ENCODE results near the gene LRRC57. TPM values are rescaled to one million over a fixed set of nuclear protein-coding genes. Genes with fewer than 3 reads are reported as not detected.

LRRC57 gene
- total RNA-seq, 1 donor from 2014 or later = 21.4 TPM

DNA sequence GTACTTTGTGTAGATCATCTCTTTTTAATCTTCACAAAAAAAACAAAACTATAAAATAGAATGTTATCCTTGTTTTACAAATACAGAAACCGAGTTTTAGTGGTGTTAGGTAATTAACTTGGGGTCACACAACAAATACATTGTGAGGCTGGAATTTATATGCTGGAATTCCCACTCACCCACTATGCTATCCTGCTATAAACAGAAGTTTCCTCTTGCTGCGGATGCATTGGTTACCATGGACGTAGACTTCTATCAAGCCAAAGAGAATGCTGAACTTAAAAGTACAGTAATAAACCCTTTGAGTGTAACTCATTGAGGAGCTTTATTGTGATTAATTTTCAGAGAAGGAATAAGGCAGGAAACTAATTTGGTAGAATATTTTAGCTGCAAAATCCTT lies 44.0 kb downstream of the LRRC57 start:
- Mint-ChIP-seq H3K27me3 (no peaks in the 10 kb centered on the region), H3K9me3 (no peaks in the 10 kb centered on the region), H3K4me1 (peaks cover 77% of the 10 kb centered on the region), H3K4me3 (no peak overlapping the region), H3K27ac (peak overlapping the region; percentile 81), H3K36me3 (ENCODE audit: low read depth) (peaks cover 23% of the 10 kb centered on the region)
- DNase-seq (no peak), ATAC-seq (ENCODE audit: low read depth) (peak; percentile 6)
- TF ChIP-seq, protein P1, sequence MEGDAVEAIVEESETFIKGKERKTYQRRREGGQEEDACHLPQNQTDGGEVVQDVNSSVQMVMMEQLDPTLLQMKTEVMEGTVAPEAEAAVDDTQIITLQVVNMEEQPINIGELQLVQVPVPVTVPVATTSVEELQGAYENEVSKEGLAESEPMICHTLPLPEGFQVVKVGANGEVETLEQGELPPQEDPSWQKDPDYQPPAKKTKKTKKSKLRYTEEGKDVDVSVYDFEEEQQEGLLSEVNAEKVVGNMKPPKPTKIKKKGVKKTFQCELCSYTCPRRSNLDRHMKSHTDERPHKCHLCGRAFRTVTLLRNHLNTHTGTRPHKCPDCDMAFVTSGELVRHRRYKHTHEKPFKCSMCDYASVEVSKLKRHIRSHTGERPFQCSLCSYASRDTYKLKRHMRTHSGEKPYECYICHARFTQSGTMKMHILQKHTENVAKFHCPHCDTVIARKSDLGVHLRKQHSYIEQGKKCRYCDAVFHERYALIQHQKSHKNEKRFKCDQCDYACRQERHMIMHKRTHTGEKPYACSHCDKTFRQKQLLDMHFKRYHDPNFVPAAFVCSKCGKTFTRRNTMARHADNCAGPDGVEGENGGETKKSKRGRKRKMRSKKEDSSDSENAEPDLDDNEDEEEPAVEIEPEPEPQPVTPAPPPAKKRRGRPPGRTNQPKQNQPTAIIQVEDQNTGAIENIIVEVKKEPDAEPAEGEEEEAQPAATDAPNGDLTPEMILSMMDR (IDR thresholded peaks at IDR 0.05) = no peak
- ChIA-PET CTCF (interaction anchor here (0.7 to 1.0 kb wide), 2 partner anchors 14 to 50 kb away, joined by 4 read pairs; partner anchors contain the start of gene ZNF106), POLR2A (interaction anchor here (0.8 to 3.8 kb wide), 6 partner anchors 10 to 231 kb away, joined by 3 to 50 read pairs (median 6); partner anchors contain the start of genes SNAP23, STARD9, TMEM87A and ZNF106)
- intact Hi-C loops (cut with micrococcal nuclease) = loop anchor here (1.0 kb wide), 1 partner anchor 9 kb away; the partner anchor contains the start of gene SNAP23

DNA sequence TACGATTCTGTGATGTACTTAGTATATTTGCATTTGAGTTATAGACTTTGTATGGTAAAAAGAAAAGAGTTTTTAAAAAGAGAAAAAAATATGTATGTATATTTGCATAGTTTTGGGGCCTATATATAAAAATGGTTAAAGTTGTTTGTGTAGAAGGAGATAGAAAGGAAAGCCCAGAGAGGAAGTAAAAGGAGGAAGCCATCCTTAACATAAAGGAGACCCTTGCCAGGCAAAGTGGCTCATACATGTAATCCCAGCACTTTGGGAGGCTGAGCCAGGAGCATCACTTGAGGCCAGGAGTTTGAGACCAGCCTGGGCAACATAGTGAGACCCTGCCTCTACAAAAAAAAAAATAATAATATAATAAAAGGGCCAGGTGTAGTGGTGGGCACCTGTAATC lies 44.8 kb downstream of the LRRC57 start:
- CTCF ChIA-PET = interaction anchor here (0.7 kb wide), 1 partner anchor 325 kb away, joined by 4 read pairs; no protein-coding TSS in a partner anchor
- H3K36me3 Mint-ChIP-seq (ENCODE audit: low read depth) = peaks cover 26% of the 10 kb centered on the region
- intact Hi-C loops (cut with micrococcal nuclease) = loop anchor here (1.0 kb wide), 2 partner anchors 9 to 13 kb away; partner anchors contain the start of genes SNAP23 and ZNF106
- POLR2A ChIA-PET = interaction anchor here (1.2 to 3.8 kb wide), 4 partner anchors 9 to 45 kb away, joined by 3 to 50 read pairs (median 22); partner anchors contain the start of genes SNAP23 and ZNF106
- ATAC-seq (ENCODE audit: low read depth) = peak; percentile 11
- no peaks in the 10 kb centered on the region for H3K27me3 Mint-ChIP-seq
- DNase-seq = no peak
- H3K4me1 Mint-ChIP-seq = peaks cover 82% of the 10 kb centered on the region
- peak overlapping the region; percentile 50 for H3K4me3 Mint-ChIP-seq
- peak overlapping the region; percentile 85 for H3K27ac Mint-ChIP-seq
- TF ChIP-seq, protein P1 (IDR thresholded peaks at IDR 0.05) = no peak
- H3K9me3 Mint-ChIP-seq = no peaks in the 10 kb centered on the region

DNA sequence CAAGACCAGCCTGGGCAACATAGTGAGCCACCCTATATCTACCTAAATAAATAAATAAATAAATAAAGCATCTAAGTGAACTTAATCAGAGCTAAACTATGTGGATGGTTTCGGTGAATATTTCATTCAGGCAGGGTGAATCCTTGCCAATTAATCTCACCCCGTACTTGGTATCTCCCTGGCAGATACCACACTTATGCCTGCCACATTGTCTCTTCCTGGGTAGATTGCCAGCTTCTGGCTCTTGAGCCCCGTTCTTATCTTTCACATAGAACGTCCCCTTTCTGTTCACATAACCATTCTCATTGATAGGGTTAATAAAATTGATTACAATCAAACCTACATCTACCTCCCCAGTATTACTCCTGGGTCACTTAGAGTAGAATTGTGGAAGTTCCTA lies 46.1 kb downstream of the LRRC57 start:
- DNase-seq (no peak), ATAC-seq (ENCODE audit: low read depth) (no peak)
- TF ChIP-seq, protein P1 (IDR thresholded peaks at IDR 0.05) = no peak
- intact Hi-C loops (cut with micrococcal nuclease) = no loop called here
- no peaks in the 10 kb centered on the region for H3K27me3 Mint-ChIP-seq
- POLR2A ChIA-PET = interaction anchor here (0.8 to 3.8 kb wide), 3 partner anchors 8 to 43 kb away, joined by 3 to 50 read pairs (median 40); partner anchors contain the start of genes SNAP23 and ZNF106
- H3K4me1 Mint-ChIP-seq = peaks cover 88% of the 10 kb centered on the region
- peaks cover 18% of the 10 kb centered on the region for H3K36me3 Mint-ChIP-seq (ENCODE audit: low read depth)
- H3K9me3 Mint-ChIP-seq = no peaks in the 10 kb centered on the region
- CTCF ChIA-PET = no interaction called here
- H3K4me3 Mint-ChIP-seq = no peak overlapping the region
- H3K27ac Mint-ChIP-seq = peak overlapping the region; percentile 85

DNA sequence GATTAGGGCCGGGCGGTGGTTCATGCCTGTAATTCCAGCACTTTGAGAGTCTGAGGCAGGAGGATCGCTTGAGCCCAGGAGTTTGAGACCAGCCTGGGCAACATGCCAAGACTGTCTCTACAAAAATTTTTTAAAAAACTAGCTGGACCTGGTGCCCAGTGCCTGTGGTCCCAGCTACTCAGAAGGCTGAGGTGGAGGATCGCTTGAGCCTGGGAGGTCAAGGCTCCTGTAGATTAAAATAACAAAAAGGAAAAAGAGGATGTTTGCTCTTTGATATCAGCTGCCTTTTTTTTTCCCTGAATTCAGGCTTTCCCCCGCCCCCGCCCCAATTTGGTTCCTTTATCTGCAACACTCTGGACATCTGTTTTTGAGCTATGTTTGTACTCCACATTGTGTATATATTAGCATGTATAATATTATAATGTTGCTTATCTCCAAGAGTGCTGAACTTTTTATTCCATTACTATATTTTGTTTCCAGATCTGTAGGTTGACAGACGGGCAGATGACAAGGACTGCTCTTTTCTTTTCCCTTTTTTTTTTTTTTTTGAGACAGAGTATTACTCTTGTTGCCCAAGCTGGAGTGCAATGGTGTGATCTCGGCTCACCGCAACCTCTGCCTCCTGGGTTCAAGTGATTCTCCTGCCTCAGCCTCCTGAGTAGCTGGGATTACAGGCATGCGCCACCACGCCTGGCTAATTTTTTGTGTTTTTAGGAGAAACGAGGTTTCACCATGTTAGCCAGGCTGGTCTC lies 48.6 kb downstream of the LRRC57 start:
- Mint-ChIP-seq H3K27me3 (no peaks in the 10 kb centered on the region), H3K4me1 (peaks cover 90% of the 10 kb centered on the region), H3K36me3 (ENCODE audit: low read depth) (peaks cover 28% of the 10 kb centered on the region), H3K27ac (peak overlapping the region; percentile 71), H3K9me3 (no peaks in the 10 kb centered on the region), H3K4me3 (no peak overlapping the region)
- POLR2A ChIA-PET = interaction anchor here (0.6 to 1.9 kb wide), 4 partner anchors 9 to 546 kb away, joined by 3 to 15 read pairs (median 4); partner anchors contain the start of gene ZNF106
- ATAC-seq (ENCODE audit: low read depth) = no peak
- intact Hi-C loops (cut with micrococcal nuclease) = loop anchor here (10.0 kb wide), 2 partner anchors 425 to 875 kb away; partner anchors contain the start of genes TTBK2, TUBGCP4 and ZSCAN29
- TF ChIP-seq, protein P1 (IDR thresholded peaks at IDR 0.05) = no peak
- CTCF ChIA-PET = interaction anchor here (1.2 kb wide), 1 partner anchor 9 kb away, joined by 5 read pairs; the partner anchor contains the start of gene ZNF106
- no peak for DNase-seq

Data from activated B cell treated with CpG ODN at 0.5 μM for 24 hours (primary cell).